Neural crest cell (in vitro differentiated cells): ENCODE measurements around the gene TNNT3. TPM values are rescaled to one million over a fixed set of nuclear protein-coding genes. Genes with fewer than 3 reads are reported as not detected.

Source experiments
- DNase-seq: peaks from one replicate; pipeline ENCODE4 v3.0.0; 2021; ENCODE audit warnings: low read depth, mixed read lengths, low spot score
- H3K27ac Mint-ChIP-seq: one replicate; pipeline ENCODE4 v1.8.0; 2021; ENCODE audit warnings: mild to moderate bottlenecking, mixed read lengths; ENCODE audit not compliant: unreplicated experiment
- H3K27me3 Mint-ChIP-seq: 2 replicates; pipeline ENCODE4 v1.8.0; 2021; ENCODE audit warnings: low read depth, mild to moderate bottlenecking, mixed read lengths
- H3K36me3 Mint-ChIP-seq: 2 replicates; pipeline ENCODE4 v1.8.0; 2021; ENCODE audit warnings: low read depth, mild to moderate bottlenecking, mixed read lengths
- H3K4me1 Mint-ChIP-seq: 2 replicates; pipeline ENCODE4 v1.8.0; 2021; ENCODE audit warnings: mixed read lengths
- H3K4me3 Mint-ChIP-seq: one replicate; pipeline ENCODE4 v1.8.0; 2021; ENCODE audit warnings: mild to moderate bottlenecking, mixed read lengths
- H3K9me3 Mint-ChIP-seq: 2 replicates; pipeline ENCODE4 v1.8.0; 2021; ENCODE audit warnings: mixed read lengths
- CTCF ChIP-seq: fragments of 200-600 bp; sonication (generic); conservative IDR thresholded peaks from 2 replicates; pipeline ENCODE4 v1.5.0; 2021; ENCODE audit warnings: antibody characterized with exemption, mild to moderate bottlenecking
- total RNA-seq: library from RNA; stranded (reverse); gene quantifications from 2 replicates; pipeline ENCODE4 v1.2.1, GENCODE V29; 2021

Gene TNNT3
- total RNA-seq, 1 donor from 2014 or later, result not detected

- no peak for TF ChIP-seq CTCF
- no peaks in the 10 kb centered on the region for H3K36me3 Mint-ChIP-seq
- DNase-seq, result no peak
- peaks cover 2% of the 10 kb centered on the region for H3K27me3 Mint-ChIP-seq
- H3K4me1 Mint-ChIP-seq, result no peaks in the 10 kb centered on the region
- no peak overlapping the region for H3K27ac Mint-ChIP-seq
- no peak overlapping the region for H3K4me3 Mint-ChIP-seq
- H3K9me3 Mint-ChIP-seq, result no peaks in the 10 kb centered on the region
These were observed 19.8 kb upstream of the TNNT3 start for GRCh38 chr11:1899686-1900085.

GRCh38 chr11:1906181-1906580, 13.3 kb upstream of the TNNT3 start:
- H3K27me3 Mint-ChIP-seq, result peaks cover 2% of the 10 kb centered on the region
- H3K9me3 Mint-ChIP-seq, result no peaks in the 10 kb centered on the region
- H3K27ac Mint-ChIP-seq, result no peak overlapping the region
- no peak for TF ChIP-seq CTCF
- no peaks in the 10 kb centered on the region for H3K36me3 Mint-ChIP-seq
- H3K4me1 Mint-ChIP-seq, result peaks cover 8% of the 10 kb centered on the region
- no peak for DNase-seq
- H3K4me3 Mint-ChIP-seq, result no peak overlapping the region

GRCh38 chr11:1906611-1907423, 12.7 kb upstream of the TNNT3 start:
- no peak for TF ChIP-seq CTCF
- H3K27ac Mint-ChIP-seq, result no peak overlapping the region
- no peaks in the 10 kb centered on the region for H3K9me3 Mint-ChIP-seq
- H3K4me3 Mint-ChIP-seq, result no peak overlapping the region
- H3K27me3 Mint-ChIP-seq, result no peaks in the 10 kb centered on the region
- no peak for DNase-seq
- no peaks in the 10 kb centered on the region for H3K36me3 Mint-ChIP-seq
- peaks cover 8% of the 10 kb centered on the region for H3K4me1 Mint-ChIP-seq

- Mint-ChIP-seq H3K27ac (no peak overlapping the region), H3K9me3 (no peaks in the 10 kb centered on the region), H3K36me3 (no peaks in the 10 kb centered on the region), H3K27me3 (no peaks in the 10 kb centered on the region), H3K4me1 (peaks cover 8% of the 10 kb centered on the region), H3K4me3 (no peak overlapping the region)
- DNase-seq, result no peak
- no peak for TF ChIP-seq CTCF
These were observed 10.9 kb upstream of the TNNT3 start for GRCh38 chr11:1908618-1909017.

- Mint-ChIP-seq H3K27ac (no peak overlapping the region), H3K9me3 (peaks cover 4% of the 10 kb centered on the region), H3K27me3 (no peaks in the 10 kb centered on the region), H3K4me1 (peaks cover 8% of the 10 kb centered on the region), H3K4me3 (no peak overlapping the region), H3K36me3 (peaks cover 2% of the 10 kb centered on the region)
- no peak for TF ChIP-seq CTCF
- no peak for DNase-seq
These were observed 10.0 kb upstream of the TNNT3 start for GRCh38 chr11:1909524-1909923.
